ENCODE measurements around the gene VARS1.
"Not testable (repeated sequence)": the region's sequence is repeated elsewhere in the genome, so short reads cannot be mapped to it uniquely, and the experiment has no call there.

The VARS1 gene

GRCh38 chr6:31821301-31822035, 25.9 kb upstream of the VARS1 start:
- FAIRE-seq = no peak

- FAIRE-seq = not testable (repeated sequence)
Measured at GRCh38 chr6:31820399-31820798, 24.8 kb upstream of the VARS1 start.

- FAIRE-seq = no peak
Measured at GRCh38 chr6:31819871-31820299, 24.3 kb upstream of the VARS1 start.

GRCh38 chr6:31817929-31818511, 22.5 kb upstream of the VARS1 start:
- not testable (repeated sequence) for FAIRE-seq

GRCh38 chr6:31817133-31817928, 21.8 kb upstream of the VARS1 start:
- FAIRE-seq = not testable (repeated sequence)

- FAIRE-seq = peak; percentile 95
Measured at GRCh38 chr6:31815025-31815838, 19.7 kb upstream of the VARS1 start, which contains the start of the genes HSPA1A and HSPA1L. Gene HSPA1A (plus strand): TSS chr6:31815543. CDS start chr6:31815757, 214 bp downstream. Gene HSPA1L (minus strand): TSS chr6:31815283. CDS start chr6:31811972, 3,311 bp downstream.

- FAIRE-seq = peak; percentile 46
Measured at GRCh38 chr6:31814677-31815024, 19.1 kb upstream of the VARS1 start.

- no peak for FAIRE-seq
Measured at GRCh38 chr6:31813465-31813849, 17.9 kb upstream of the VARS1 start.

GRCh38 chr6:31811645-31812044, 16.1 kb upstream of the VARS1 start:
- FAIRE-seq = no peak

GRCh38 chr6:31808599-31808998, 13.0 kb upstream of the VARS1 start:
- FAIRE-seq = not testable (repeated sequence)

- peak; percentile 88 for FAIRE-seq
Measured at GRCh38 chr6:31806470-31807272, 11.1 kb upstream of the VARS1 start, which contains the start of gene LSM2. Gene LSM2 (minus strand): TSS chr6:31806966. CDS start chr6:31806757, 209 bp downstream.

GRCh38 chr6:31805939-31806469, 10.5 kb upstream of the VARS1 start:
- FAIRE-seq = no peak

GRCh38 chr6:31801031-31801927, 5.7 kb upstream of the VARS1 start:
- not testable (repeated sequence) for FAIRE-seq

- FAIRE-seq = no peak
Measured at GRCh38 chr6:31799781-31800180, 4.2 kb upstream of the VARS1 start.

- no peak for FAIRE-seq
Measured at GRCh38 chr6:31797588-31797987, 2.0 kb upstream of the VARS1 start.

GRCh38 chr6:31796993-31797385, 1.4 kb upstream of the VARS1 start:
- no peak for FAIRE-seq

GRCh38 chr6:31794866-31795615, 511 bp downstream of the VARS1 start:
- no peak for FAIRE-seq

- FAIRE-seq = no peak
Measured at GRCh38 chr6:31794294-31794865, 1.2 kb downstream of the VARS1 start.

- not testable (repeated sequence) for FAIRE-seq
Measured at GRCh38 chr6:31793927-31794245, 1.7 kb downstream of the VARS1 start.
